NCI-H446 (cell line): ENCODE measurements around the gene CDH22.
A peak's percentile ranks its signal among the peaks of the same experiment; 100 is the strongest.

Experiments used
- DNase-seq, 2 experiments: peaks; one replicate each; lab custom pipeline; 2025; lab: John Stamatoyannopoulos, UW

The CDH22 gene

DNA sequence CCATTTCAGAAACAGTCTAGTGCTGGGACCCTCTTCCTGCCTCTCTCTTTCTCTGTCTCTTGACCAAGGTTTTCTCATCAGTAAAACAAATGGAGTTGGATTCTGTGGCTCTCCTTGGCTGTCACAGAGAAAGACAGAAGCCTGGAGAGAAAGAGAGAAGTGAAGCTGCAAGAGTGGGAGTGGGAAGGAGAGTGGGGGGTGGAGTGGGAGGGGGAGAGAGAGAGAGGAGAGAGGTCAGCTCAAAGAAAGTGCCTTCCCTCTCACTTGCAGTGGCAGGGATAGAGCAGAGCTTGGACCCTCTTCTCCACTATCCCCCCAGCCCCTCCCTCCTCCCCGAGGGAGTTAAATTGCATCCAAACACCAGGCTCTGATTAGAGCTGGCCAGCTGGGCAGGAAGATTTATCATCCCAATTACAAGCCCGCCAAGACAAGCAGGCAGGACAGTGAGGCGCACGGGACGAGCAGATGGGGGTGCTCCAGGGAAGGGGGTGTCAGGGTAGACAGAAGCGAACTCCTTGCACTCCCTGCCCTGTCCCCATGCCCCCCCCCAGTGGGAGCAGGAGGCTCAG is 115.8 kb downstream of the CDH22 start:
- DNase-seq: peak in 1 of 2 experiments; percentile 8

DNA sequence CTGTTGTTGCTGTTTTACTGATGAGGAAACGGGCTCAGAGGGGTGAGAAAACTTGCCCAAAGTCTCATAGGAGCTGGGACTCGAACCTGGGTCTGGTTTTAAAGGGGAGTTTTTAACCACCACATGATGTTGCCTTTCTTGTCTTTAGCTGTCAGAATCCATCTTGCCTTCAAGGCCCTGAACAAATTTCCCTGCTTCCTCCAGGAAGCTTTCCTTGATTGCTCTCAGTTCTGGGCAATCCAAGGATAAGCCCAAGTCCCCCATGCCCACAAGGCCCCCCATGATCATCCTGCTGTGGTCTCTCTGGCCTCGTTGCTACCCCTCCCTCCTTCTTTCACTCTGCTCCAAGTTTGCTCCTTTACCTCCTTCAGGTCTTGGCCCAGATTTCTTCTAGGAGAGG is 116.7 kb downstream of the CDH22 start:
- DNase-seq: no peak

DNA sequence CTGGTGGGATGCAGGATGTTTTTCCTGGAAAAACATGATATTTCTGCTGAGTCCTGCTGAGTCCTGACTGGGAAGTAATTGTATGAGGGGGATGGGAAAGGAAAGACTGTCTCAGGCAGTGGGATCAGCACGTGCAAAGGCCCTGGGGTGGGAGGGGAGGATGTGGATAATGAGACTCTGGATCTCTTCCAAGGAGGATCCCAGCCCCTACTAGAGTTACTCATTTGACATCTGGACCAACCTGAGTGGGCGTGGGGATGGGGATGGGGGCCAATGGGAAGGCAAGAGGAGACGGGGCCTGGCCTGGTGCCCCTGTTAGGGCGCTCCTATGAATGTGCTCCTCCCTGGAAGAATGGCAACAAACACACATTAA is 117.1 kb downstream of the CDH22 start:
- no peak for DNase-seq

DNA sequence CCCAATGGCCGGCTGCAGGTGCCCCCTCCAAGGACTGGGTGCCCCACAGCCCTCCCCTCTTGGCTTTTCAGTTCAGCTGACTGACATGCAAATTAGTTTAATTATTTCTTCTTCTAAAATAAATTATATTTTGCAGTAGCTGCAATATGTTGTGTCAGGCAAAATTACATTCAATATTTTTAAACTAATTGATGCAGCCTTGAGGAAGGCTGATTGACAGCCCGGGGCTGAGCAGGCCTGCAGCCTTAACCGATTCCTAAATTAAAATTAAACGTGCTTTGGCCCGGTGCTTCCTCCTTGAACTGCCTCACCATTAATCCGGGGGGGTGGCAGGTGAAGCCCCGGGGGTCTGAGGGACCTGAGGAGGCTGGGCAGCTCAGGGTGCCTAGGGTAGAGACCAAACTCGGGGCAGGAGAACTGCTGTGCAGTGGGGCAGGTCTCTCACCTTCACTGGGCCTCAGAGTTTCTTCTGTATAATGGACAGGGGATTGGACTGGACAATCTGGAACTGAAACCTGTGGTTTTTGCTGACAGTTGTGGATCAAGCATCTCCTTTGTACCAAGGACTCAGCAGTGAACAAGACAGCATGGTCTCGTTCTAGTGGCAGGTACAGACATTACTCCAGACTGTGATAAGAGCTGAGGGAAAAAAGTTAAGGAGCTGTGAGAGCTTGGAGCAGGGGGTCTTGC is 117.7 kb downstream of the CDH22 start:
- DNase-seq: no peak

DNA sequence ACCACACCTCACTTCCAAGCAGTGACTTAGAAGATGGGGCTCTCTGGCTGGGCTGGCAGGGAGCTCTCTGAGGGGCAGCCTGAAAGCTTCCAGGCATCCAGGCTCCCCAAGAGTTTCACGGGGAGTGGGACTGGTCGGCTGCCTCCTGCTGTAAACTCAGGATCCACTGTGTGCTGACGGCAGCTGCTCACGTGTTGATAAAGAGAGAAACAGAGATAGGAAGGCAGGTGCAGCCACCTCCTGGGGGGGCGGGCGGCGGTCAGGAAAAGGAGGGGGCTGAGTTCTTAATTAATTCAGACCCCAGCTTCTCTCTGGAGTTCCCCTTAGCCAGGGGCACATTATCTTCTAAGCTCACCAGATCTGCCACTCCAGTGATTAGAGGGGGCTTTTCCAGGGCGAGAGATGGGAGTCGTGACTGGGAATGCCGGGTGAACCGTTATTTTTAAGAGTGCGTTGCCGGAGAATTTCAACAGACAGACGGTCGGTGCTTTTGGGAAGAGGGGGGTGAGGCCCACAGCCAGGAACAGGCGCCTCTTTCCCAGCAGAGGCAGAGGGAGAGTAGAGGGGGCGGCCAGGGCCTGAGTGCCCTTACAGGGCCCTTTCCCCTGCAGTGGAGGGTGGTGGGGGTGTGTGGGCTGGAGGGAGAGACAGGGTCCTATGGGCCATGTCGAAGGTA is 119.3 kb downstream of the CDH22 start:
- no peak for DNase-seq

- DNase-seq: no peak
Observed at GRCh38 chr20:46186210-46186609, 122.1 kb downstream of the CDH22 start.

DNA sequence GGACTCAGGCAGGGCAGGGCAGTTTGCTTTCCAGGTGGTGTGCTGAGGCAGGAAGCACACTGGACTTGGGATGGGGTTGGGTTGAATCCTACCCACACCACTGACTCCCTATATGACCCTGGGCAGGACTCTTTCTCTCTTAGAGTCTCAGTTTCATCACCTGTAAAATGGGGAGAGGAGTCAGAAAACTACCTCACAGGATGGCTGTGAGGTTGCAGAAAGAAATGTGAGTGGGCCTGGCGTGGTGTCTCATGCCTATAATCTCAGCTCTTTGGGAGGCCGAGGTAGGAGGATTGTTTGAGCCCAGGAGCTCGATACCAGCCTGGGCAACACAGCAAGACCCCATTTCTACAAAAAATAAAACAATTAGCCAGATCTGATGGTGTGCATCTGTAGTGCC is 122.9 kb downstream of the CDH22 start:
- DNase-seq: no peak

DNA sequence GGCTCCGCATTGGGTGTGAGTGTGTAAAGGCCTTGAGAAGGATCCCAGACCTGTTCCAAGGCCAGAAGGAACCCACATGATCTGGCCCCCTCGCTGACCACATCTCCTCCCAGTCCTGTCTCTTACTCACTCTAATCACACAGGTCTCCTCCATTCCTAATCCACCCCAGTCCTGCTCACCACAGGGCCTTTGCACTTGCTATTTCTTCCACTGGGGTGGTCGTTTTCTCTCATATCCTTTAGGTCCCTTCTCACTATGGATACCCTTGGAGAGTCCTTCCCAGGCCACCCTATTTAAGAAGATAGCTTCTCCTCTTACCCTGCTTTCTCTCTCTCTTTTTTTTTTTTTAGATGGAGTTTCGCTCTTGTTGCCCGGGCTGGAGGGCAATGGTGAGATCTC is 124.5 kb downstream of the CDH22 start:
- DNase-seq: no peak

DNA sequence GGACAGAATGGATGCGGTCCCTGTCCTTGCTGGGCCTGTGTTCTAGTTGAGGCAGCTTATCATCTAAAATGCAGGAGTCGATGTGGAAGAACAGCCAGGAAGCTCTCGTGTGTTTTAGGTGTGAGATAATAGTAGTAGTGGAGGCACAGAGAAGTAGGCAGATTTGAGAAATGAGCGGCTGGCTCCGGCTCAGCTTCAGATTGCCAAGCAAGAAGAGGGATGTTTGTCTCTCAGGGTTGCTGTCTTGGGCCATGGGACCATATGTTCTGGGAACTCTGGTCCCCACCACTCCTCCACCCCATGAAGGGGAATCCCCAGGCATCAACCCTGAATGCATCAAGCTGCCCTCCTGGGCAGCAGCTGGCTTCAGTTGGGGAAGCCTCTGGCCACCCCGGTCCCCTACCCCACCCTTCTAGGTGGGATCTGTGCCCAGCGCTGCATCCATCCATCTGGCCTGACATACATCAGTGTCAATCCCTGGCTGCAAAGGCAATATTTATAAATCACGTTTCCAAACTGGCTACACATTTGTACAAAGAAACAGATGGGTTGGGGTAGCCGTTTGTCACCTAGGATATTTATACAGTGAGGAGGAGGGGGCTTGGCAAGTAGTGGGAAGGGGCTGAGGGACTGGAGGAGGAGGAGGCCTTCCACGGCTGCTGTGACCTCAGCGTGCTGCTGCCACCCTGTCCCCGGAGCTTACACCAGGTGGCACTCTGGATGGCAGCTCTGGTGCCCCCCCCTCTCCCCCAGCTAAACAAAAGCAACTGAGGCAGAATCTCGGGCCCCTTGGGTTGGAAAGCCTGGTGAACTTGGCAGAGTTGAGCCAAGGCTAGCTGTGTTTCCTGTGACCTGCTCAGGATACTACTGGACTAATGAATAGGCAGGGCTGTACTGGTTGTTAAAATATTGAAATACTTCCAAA is 125.8 kb downstream of the CDH22 start:
- peak; percentile 79 to 97 for DNase-seq

- DNase-seq: peak in 1 of 2 experiments; percentile 19
Observed at GRCh38 chr20:46179862-46180261, 128.4 kb downstream of the CDH22 start.

GRCh38 chr20:46178891-46179290 is 129.4 kb downstream of the CDH22 start:
- DNase-seq: no peak

- DNase-seq: no peak
Observed at GRCh38 chr20:46177768-46178167, 130.5 kb downstream of the CDH22 start.

DNA sequence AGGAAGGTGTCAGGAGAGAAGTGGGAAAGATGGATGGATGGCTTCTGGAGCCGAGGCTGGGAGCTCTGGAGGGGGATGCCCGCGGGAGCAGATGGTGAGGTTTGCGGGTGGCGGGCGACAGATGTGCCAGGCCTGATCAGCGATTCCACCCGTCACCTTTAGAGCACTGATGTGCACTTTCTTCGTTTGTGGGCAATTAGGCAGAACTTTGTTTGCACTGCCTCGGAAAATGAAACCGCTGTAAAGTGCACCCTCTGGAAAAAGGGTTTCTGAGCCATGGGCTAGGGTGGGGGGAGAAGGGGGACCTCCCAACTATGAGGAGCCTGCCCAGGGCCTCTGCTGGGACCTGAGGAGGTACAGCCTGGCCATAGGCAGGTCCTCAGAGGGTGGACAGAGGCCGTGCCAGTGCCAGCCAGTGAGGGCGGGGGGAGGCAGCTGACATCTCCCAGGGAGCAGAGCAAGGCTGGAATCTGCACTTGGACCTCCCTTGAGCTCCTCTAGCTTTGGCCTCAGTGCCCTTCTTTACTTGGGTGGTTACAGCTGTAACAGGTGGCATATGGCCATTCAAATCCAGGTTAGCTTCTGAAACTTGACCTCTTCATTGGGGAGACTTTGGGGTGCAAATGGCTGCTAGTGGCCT is 131.4 kb downstream of the CDH22 start:
- DNase-seq: peak in 1 of 2 experiments; percentile 9

GRCh38 chr20:46175127-46175494 is 133.2 kb downstream of the CDH22 start:
- no peak for DNase-seq

DNA sequence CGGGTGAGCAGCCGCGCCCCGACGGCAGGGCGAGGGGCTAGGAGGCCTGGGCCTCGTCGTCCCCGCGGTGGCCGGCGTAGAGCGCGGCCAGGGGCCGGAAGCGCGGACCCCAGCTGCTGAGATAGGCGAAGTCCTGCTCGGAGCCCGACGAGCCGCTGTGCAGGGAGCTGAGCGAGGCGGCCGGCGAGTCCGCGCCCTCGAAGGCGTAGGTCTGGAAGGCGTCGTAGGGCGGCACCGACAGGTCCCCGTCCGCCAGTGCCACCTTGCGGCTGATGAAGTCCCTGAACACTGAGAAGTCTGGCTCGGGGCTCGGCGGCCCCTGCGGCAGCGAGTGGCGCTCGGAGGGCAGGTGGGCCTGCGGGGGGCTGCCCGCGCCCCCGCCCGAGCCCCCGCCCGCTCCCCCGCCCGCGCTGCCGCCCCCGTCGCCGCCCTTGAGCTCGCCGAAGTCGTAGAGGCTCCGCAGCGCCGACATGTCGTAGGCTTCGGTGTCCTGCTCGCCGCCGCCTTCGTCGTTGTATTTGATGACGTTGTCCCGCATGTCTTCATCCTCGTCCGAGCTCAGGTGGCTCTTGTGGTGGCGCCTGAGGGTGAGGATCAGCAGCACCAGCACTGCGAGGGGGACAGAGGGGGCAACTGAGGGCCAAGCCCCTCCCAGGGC is 133.7 kb downstream of the CDH22 start:
- no peak for DNase-seq

DNA sequence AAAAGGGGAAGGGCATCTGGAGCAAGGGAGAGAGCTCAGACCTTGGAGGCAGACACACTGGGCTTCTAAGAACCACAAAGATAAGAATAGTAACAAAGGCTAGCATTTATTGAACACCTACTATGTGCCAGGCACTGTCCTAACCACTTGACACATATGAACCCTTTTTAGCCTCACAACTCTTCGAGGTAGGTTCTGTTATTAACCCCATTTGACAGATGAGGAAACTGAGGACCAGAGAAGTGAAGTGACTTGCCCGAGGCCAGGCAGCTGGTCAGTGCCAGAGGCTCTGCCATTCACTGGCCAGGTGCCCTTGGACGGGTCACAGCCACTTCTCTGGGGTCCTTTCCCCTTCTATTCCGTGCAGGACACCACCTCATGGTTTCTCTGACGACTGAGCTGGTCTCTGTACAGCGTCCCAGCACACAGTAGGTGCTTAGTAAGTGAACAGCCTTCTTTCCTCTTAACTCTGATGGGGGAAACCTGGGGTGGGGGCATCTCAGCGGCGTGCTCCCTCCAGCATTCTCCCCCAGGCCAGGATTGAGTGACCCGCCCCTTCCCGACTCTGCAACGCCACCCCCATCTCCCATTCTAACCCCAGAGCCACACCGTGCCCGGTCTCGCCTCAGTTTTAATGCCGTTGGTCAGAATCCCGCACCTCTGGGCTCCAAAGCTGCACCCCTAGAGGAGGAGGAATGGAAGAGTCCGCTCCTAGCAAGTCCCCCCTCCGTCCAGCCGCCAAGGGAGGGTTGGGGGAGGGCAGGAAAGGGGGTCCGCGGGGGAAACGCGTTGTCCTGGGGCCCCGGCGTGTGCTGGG is 134.4 kb downstream of the CDH22 start:
- no peak for DNase-seq

- no peak for DNase-seq
Observed at GRCh38 chr20:46172961-46173536, 135.2 kb downstream of the CDH22 start.

DNA sequence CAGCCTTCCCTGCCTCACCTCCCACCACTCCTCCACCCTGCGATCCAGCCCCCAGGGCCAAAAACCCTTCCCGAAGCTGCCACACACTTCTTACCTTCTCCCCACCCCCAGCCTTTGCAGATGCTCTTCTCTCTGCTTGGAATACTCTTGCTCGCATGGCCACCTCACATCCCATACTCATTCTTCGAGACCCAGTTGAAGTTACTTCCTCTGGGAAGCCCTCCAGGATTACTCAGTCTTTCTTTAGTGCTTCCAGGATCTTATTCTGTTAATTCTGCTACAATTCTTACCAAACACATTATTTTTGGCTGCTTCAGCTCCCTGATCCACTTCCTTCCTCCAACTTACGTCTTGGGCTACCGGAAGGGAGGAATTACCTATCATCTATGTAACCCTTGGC is 135.8 kb downstream of the CDH22 start:
- no peak for DNase-seq

- DNase-seq: no peak
Observed at GRCh38 chr20:46171909-46172308, 136.4 kb downstream of the CDH22 start.

DNA sequence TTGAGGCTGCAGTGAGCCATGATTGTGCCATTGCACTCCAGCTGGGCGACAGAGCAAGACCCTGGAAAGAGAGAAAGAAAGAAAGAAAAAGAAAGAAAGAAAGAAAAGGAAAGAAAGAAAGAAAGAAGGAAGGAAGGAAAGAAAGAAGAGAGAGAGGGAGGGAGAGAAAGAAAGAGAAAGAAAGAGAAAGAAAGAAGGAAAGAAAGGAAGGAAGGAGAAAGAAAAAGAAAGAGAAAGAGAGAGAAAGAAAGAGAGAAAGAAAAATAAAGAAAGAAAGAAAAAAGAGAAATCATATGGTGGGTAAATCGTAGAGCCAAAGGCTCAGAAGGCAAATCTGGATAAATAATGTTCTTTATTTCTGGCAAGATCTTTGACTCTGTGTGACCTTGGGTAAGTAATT is 136.8 kb downstream of the CDH22 start:
- DNase-seq: no peak
